Activated CD4-positive, alpha-beta T cell treated with anti-CD3 and anti-CD28 coated beads for 36 hours (primary cell): ENCODE results near the gene PDE3B. TPM values are rescaled to one million over a fixed set of nuclear protein-coding genes. Genes with fewer than 3 reads are reported as not detected.

Experiments
- total RNA-seq, 2 experiments: library from RNA; stranded (reverse); gene quantifications; one replicate each; pipeline ENCODE4 v1.2.3, GENCODE V29; 2021

The PDE3B gene
- total RNA-seq, 2 experiments from 2014 or later: 24.7 to 25.8 TPM

Other genes with a start within 250 kb of the PDE3B start
- gene COPB1, start 144.0 kb upstream of the PDE3B start, total RNA-seq: 100 to 1,000 TPM; 102 to 106 TPM
- 100 to 1,000 TPM; 231 to 330 TPM for gene PSMA1, start 123.4 kb upstream of the PDE3B start, total RNA-seq
- 10 to 100 TPM; 13.1 to 14.8 TPM for gene CYP2R1, start 248.4 kb downstream of the PDE3B start, total RNA-seq